GM18502 (cell line): ENCODE results near the gene POM121C.
A peak's percentile ranks its signal among the peaks of the same experiment; 100 is the strongest.
"Not testable (repeated sequence)": the region's sequence is repeated elsewhere in the genome, so short reads cannot be mapped to it uniquely, and the experiment has no call there.

Experiments
- ATAC-seq: cut with Tn5 transposase; IDR thresholded peaks from one replicate; pipeline ENCODE4 v1.9.1; 2021; ENCODE audit warnings: mild to moderate bottlenecking; ENCODE audit not compliant: unreplicated experiment, poor library complexity

The POM121C gene

DNA sequence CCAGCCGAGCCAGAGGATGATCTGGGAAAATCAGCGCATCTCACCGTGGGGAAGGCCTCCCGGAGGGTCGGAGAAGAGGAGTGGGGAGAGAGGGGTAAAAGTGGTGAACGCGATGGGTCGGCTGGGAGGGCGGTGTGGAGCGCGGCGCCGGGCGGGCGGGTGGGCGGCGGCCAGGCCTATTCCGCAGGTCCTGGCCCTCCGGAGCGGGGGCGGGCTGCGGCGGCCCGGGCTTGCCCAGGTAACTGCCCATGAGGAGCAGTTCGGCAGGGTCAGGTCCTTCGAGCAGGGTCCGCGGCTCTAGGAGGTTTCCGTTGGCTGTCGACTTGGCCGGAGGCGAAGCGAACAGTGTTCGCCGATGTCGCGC lies 44.0 kb downstream of the POM121C start:
- peak; percentile 43 for ATAC-seq

- ATAC-seq, result not testable (repeated sequence)
Observed at GRCh38 chr7:75439000-75439399, 47.1 kb downstream of the POM121C start.

DNA sequence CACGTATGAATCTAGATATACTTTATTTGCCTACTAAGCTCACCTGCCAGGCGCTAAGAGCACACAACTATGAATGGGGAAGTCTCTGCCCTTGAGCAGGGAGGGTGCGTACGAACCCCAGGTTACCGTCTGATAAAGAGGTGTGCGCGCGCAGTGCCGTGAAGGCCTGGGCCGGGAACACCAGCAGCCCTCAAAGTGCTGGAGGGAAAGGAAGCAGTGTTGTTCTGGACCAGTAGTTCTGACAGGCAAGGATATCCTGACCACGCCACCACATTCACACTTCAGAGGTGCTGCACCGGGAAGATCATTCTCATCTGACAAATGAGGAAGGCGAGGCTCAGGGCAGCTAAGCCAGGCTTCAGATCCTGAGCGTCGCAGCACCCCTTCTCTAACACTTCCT lies 62.6 kb downstream of the POM121C start:
- ATAC-seq, result not testable (repeated sequence)

GRCh38 chr7:75421798-75422710 lies 64.0 kb downstream of the POM121C start:
- not testable (repeated sequence) for ATAC-seq

- ATAC-seq, result not testable (repeated sequence)
Observed at GRCh38 chr7:75420152-75420551, 65.9 kb downstream of the POM121C start.

DNA sequence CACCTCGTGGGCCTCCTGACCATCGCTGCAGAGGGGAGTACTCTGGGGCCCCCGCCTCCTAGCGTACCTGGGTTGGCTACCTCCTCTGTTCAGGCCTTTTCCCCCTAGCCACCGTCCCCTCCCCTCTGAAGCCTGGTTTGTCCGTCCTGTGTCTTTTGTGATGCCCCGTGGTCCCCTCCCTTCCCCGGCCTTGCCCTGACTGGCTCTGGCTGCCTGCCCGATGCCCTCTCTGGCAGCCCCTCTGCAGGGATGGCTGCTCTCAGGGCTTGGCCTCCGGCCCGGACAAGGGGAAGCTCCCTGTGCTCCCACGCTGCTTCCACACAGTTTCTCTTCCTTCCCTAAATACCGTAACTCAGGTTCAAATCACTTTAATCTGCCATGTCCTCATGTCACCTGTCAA lies 66.4 kb downstream of the POM121C start:
- ATAC-seq, result not testable (repeated sequence)

DNA sequence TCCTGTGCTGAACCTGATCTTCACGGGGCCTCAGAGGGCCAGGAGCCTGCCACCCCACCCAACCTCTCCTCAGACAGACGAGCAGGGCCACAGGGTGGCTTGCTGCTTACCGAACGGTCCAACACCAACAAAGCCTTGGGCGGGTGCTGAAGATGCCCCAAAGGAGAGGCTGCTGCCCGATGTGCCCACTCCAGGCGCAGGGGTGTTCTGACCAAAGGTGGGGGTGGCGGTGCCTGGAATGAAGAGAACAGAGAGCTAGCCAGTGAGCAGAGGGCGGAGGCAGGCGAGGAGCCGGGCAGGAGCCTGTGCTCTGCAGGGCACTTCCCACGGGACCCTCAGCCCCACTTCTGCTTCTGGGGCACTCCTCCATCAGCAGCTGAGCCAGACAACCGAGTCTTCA lies 66.9 kb downstream of the POM121C start:
- ATAC-seq, result not testable (repeated sequence)

DNA sequence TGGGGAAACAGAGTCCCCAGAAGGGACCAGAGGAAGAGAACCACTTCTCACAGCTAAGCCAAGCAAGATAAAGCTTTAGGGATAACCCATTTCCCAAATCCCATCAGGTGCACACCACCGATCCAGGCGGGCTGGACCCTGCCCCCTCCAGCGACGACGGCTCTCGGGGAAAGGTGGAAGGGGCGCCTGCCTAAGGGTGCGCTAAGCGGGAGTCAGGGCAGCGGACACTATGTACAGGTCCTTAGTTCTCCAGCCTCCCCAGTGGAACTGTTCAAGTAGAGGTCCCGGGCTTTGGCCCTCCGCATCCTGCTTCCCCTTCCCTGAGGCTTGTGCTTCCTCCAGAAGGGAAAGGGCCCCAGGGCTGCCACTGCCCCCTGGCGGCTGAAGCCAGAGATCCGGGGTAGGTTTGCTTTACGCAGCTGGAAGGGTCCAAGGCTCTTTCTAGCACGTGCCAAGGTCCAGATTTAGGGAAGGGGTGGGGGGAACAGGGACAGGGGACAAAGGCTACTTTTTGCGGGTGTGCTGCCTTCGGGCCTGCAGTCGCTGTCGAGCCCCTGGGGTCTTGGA lies 67.7 kb downstream of the POM121C start:
- not testable (repeated sequence) for ATAC-seq

DNA sequence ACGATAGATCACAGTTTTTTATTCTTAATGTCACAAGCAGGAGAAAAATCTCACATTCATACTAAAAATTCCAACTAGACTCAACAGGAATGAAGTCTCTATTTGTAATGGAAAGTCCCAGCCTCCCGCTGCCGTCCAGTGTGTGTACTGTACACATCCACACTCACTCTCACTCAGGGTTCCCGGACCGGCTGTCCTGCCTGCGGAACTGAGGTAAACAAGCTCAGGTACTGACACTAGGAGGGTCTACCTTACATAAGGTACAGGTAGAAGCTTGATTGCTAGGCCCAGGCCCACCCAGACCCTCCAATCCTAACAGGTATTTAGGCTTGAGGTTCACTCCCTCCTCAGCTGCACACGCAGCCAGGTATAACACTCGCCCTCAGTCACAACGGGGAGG lies 69.3 kb downstream of the POM121C start:
- ATAC-seq, result not testable (repeated sequence)

DNA sequence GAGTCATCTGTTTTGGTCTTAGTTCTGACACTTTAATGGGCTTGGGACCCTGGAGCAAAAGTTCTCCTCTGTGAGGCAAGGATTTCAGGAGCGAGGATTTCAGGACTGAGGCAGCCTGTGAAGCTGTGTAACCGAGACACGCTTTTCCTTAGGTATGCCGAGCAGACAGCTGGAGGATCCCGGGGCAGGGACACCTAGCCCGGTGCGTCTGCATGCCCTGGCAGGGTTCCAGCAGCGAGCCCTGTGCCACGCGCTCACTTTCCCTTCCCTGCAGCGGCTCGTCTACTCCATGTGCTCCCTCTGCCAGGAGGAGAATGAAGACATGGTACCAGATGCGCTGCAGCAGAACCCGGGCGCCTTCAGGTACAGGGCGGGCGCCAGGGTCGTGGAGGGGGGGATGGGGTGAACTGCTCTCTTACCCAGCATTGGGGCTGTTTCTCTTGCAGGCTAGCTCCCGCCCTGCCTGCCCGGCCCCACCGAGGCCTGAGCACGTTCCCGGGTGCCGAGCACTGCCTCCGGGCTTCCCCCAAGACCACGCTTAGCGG lies 70.2 kb downstream of the POM121C start:
- not testable (repeated sequence) for ATAC-seq

GRCh38 chr7:75415428-75415817 lies 70.7 kb downstream of the POM121C start:
- not testable (repeated sequence) for ATAC-seq

- not testable (repeated sequence) for ATAC-seq
Observed at GRCh38 chr7:75414708-75415427, 71.2 kb downstream of the POM121C start.

DNA sequence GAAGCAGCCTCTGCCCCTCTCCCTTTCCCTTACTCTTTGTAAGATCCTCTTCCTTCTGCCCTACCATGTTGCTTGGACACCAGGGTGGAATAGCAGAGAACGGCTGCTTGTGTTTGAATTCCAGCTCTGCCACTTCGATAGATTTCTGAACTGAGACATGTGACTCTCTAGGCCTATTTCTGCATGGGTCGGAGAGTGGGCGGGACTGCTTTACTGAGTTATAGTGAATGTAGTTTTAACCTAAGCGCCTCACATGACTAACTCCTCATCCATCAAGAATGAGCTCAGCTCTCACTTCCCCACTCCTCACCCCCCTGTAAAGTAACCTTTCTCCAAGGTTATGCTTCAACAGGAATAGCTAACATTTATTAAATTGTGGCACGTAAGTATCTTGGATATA lies 71.9 kb downstream of the POM121C start:
- not testable (repeated sequence) for ATAC-seq

DNA sequence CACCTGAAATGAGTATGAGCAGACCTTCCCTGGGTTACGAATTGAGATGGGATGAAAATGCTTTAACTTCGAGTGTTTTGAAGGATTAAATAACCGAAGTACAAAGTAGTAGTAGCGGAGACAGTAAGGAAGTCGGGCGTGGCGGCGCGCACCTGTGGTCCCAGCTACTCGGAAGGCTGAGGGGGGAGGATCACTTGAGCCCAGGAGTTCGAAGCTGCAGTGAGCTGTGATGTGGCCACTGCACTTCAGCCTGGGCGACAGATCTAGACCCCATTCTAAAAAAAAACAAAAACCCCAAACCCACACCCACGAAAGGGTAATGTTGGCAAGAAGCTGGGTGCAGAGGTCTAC lies 75.3 kb downstream of the POM121C start:
- peak; percentile 18 for ATAC-seq

GRCh38 chr7:75409880-75410822 lies 75.9 kb downstream of the POM121C start:
- peak; percentile 93 for ATAC-seq

DNA sequence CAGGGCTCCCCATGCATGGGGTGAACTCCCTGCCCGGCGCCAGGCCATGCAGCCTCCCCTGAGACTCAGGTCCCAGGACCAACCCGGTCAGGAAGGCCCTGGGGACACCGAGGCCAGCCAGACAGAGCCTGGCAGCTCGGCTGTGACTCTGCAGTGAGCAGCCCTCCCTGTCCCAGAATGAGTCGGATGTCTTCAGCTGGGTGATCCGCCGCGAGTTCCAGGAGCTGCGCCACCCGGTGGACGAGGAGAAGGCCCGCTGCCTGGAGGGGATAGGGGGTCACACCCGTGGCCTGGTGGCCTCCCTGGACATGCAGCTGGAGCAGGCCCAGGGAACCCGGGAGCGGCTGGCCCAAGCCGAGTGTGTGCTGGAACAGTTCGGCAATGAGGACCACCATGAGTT lies 81.4 kb downstream of the POM121C start:
- ATAC-seq, result not testable (repeated sequence)

DNA sequence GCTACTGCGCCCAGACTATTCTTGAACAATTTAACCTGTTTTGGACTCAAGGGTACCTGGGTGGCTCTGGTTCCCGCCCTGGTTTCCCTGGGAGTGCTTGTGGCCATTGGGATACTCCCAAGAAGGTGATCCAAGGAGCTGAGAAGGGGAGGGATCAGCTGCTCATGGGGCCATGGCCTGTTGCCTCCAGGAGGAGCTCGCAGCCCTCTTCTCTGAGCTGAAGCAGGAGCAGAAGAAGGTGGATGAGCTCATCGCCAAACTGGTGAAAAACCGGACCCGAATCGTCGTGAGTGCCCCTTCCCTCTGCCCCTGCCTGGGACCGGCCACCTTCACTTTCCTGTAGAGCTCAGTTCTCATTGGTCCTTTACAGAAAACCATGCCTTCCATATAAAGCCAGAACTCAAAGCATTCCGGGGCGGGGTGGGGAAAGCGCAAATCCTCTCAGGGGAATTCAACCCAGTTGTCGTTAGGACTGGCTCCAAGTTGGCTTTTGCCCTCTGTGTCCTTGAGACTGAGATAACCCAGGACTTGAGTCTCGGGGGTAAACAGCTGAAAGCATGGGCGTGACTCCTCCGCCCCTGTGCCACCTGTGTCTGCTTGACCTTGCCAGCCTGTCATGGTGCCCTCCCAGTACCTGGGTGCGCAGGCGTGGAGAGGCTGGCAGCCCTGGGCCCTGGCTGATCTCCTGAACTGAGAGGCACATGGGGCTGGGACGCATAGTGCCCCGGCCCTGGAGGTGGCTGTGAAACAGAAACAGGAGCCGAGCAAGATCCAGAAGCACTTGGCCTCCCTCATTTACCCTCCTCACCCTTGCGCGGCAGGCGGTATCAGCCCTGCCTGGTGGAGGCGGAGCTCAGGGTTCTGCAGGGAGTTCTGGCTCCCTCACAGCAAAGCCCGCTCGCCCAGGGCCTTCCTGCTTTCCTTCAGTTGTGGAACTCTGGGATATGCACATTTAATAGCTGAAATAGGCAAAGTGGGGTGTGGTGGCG lies 82.3 kb downstream of the POM121C start:
- not testable (repeated sequence) for ATAC-seq

DNA sequence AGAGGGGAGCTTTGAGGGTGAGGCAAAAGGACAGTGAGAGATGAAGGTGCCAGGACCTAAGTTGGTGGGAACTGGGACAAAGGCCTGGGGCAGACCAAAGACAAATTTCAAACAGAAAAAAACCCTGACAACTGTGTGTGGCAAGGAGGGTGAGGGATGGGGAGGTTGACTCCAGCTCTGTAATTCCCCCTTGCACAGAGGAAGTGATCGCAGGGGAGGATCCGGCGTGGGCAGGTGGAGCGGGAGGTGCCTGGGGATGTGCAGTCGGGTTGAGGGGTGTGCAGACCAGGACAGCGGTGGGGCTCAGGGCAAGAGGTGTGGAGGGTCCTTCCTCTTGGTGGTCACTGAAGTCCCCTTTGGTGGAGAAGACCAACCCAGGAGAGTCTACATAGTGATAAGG lies 85.5 kb downstream of the POM121C start:
- not testable (repeated sequence) for ATAC-seq
